Uterus (tissue), 4 donors: ENCODE measurements around the gene LCMT1. TPM values are rescaled to one million over a fixed set of nuclear protein-coding genes. Genes with fewer than 3 reads are reported as not detected.
A peak's percentile ranks its signal among the peaks of the same experiment; 100 is the strongest.

Experiments used
- DNase-seq, 2 donors: peaks; one replicate each; pipeline ENCODE4 v3.0.0-alpha.2; 2019 to 2020
- H3K27ac ChIP-seq, 2 donors: fragments of 200-600 bp; sonication (generic); 1 replicate in 1 of 2; 2 replicates in 1 of 2; pipeline ENCODE4 v1.5.1; 2016 to 2018
- H3K27me3 ChIP-seq, 2 donors: fragments of 200-600 bp; sonication (generic); one replicate each; pipeline ENCODE4 v1.5.1; 2018 to 2019; ENCODE audit warnings: control low read depth in 1 of 2
- H3K36me3 ChIP-seq, 2 donors: fragments of 200-600 bp; sonication (generic); one replicate each; pipeline ENCODE4 v1.5.1; 2019; ENCODE audit warnings: control low read depth in 1 of 2
- H3K4me1 ChIP-seq, 2 donors: fragments of 200-600 bp; sonication (generic); one replicate each; pipeline ENCODE4 v1.5.1; 2018 to 2019; ENCODE audit warnings: control low read depth in 1 of 2
- H3K4me3 ChIP-seq, 2 donors: fragments of 200-600 bp; sonication (generic); 1 replicate in 1 of 2; 2 replicates in 1 of 2; pipeline ENCODE4 v1.5.1; 2018 to 2019; ENCODE audit warnings: mild to moderate bottlenecking in 1 of 2
- H3K9me3 ChIP-seq, 2 donors: fragments of 200-600 bp; sonication (generic); one replicate each; pipeline ENCODE4 v1.5.1; 2019; ENCODE audit warnings: control low read depth in 1 of 2
- CTCF ChIP-seq, 4 experiments: fragments of 200-600 bp in 2 of 4; fragments of 450-650 bp in 2 of 4; sonication (generic) in 2 of 4; IDR thresholded peaks; one replicate each; pipeline ENCODE4 v1.5.1; 2016 to 2019; ENCODE audit warnings: antibody characterized with exemption in 4 of 4, mild to moderate bottlenecking in 2 of 4, moderate library complexity in 1 of 4
- POLR2A ChIP-seq, 2 donors: fragments of 450-650 bp; IDR thresholded peaks; one replicate each; pipeline ENCODE4 v1.6.1; 2016; ENCODE audit warnings: antibody characterized with exemption in 2 of 2, mild to moderate bottlenecking in 1 of 2, moderate library complexity in 1 of 2
- intact Hi-C: fragments of 100-400 bp; cut with DNase I; formaldehyde crosslinking; loops from one replicate; pipeline ENCODE4 v1.15.1; 2023; ENCODE audit warnings: low total_unique reads
- total RNA-seq, 4 donors: library from RNA; depleted of rRNA in 3 of 4; stranded (reverse); fragments of >200 nt in 3 of 4; gene quantifications; one replicate each; pipeline versions ENCODE4 v1.1.0 to v1.2.4, GENCODE V29; 2014 to 2023
- donor health status: DM: yes; HTN: yes; CAD: no.

The LCMT1 gene
- total RNA-seq, 4 donors from 2014 or later = 33.7 to 39.8 (median 38.3) TPM

- TF ChIP-seq CTCF (IDR thresholded peaks at IDR 0.05) (no peak), POLR2A (IDR thresholded peaks at IDR 0.05) (no peak)
- Histone ChIP-seq H3K27me3 (no peaks in the 10 kb centered on the region), H3K36me3 (no peaks in the 10 kb centered on the region), H3K4me3 (no peak overlapping the region), H3K9me3 (no peaks in the 10 kb centered on the region), H3K4me1 (no peaks in the 10 kb centered on the region), H3K27ac (peak overlapping the region; percentile 91)
- intact Hi-C loops = no loop called here
- DNase-seq = no peak
Measured at GRCh38 chr16:25065899-25066298, 45.6 kb upstream of the LCMT1 start.

GRCh38 chr16:25066426-25066746, 45.2 kb upstream of the LCMT1 start:
- Histone ChIP-seq H3K4me1 (no peaks in the 10 kb centered on the region), H3K27me3 (no peaks in the 10 kb centered on the region), H3K36me3 (no peaks in the 10 kb centered on the region), H3K9me3 (no peaks in the 10 kb centered on the region), H3K27ac (peak overlapping the region; percentile 91), H3K4me3 (peak overlapping the region; percentile 71 to 73)
- no peak for TF ChIP-seq CTCF (IDR thresholded peaks at IDR 0.05)
- no peak for TF ChIP-seq POLR2A (IDR thresholded peaks at IDR 0.05)
- intact Hi-C loops = no loop called here
- DNase-seq = no peak

- Histone ChIP-seq H3K27ac (peak overlapping the region; percentile 91), H3K9me3 (no peaks in the 10 kb centered on the region), H3K4me1 (no peaks in the 10 kb centered on the region), H3K4me3 (peak overlapping the region; percentile 71 to 73), H3K27me3 (no peaks in the 10 kb centered on the region), H3K36me3 (no peaks in the 10 kb centered on the region)
- intact Hi-C loops = no loop called here
- peak; percentile 81 to 89 for DNase-seq
- TF ChIP-seq POLR2A (IDR thresholded peaks at IDR 0.05) = peak; percentile 89
- TF ChIP-seq CTCF (IDR thresholded peaks at IDR 0.05) = no peak
Measured at GRCh38 chr16:25066747-25067631, 44.6 kb upstream of the LCMT1 start.

- intact Hi-C loops = no loop called here
- no peak overlapping the region for H3K27ac ChIP-seq
- H3K4me3 ChIP-seq = no peak overlapping the region
- H3K4me1 ChIP-seq = no peaks in the 10 kb centered on the region
- H3K9me3 ChIP-seq = no peaks in the 10 kb centered on the region
- H3K36me3 ChIP-seq = no peaks in the 10 kb centered on the region
- TF ChIP-seq CTCF (IDR thresholded peaks at IDR 0.05) (no peak), POLR2A (IDR thresholded peaks at IDR 0.05) (no peak)
- no peaks in the 10 kb centered on the region for H3K27me3 ChIP-seq
- DNase-seq = no peak
Measured at GRCh38 chr16:25073854-25074253, 37.7 kb upstream of the LCMT1 start.

GRCh38 chr16:25078386-25078978, 33.1 kb upstream of the LCMT1 start:
- no peaks in the 10 kb centered on the region for H3K4me1 ChIP-seq
- intact Hi-C loops = no loop called here
- H3K27ac ChIP-seq = no peak overlapping the region
- H3K4me3 ChIP-seq = no peak overlapping the region
- DNase-seq = no peak
- H3K36me3 ChIP-seq = no peaks in the 10 kb centered on the region
- no peaks in the 10 kb centered on the region for H3K27me3 ChIP-seq
- TF ChIP-seq POLR2A (IDR thresholded peaks at IDR 0.05) (no peak), CTCF (IDR thresholded peaks at IDR 0.05) (no peak)
- H3K9me3 ChIP-seq = no peaks in the 10 kb centered on the region
